ENCODE measurements around the gene PANK1.
A peak's percentile ranks its signal among the peaks of the same experiment; 100 is the strongest.

Gene PANK1

DNA sequence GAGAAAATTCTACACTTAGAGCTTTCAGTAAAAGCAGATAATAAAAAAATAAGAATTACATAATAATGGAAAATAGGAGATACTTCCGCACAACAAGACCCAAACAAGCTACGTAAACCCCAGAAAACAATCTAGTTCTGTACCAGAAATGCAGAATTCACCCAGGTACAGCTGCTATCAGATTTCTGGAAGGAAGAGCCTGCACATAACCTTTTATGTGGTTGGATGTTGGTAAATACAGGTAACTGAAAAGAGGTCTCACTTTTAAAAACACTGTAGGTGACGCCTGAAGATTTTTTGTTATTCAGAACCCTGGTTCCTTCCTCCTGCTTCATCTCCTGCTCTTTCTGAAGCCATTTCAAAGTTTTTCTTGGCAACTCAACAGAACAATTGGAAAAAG, 29.9 kb downstream of the PANK1 start:
- DNase-seq, result no peak

DNA sequence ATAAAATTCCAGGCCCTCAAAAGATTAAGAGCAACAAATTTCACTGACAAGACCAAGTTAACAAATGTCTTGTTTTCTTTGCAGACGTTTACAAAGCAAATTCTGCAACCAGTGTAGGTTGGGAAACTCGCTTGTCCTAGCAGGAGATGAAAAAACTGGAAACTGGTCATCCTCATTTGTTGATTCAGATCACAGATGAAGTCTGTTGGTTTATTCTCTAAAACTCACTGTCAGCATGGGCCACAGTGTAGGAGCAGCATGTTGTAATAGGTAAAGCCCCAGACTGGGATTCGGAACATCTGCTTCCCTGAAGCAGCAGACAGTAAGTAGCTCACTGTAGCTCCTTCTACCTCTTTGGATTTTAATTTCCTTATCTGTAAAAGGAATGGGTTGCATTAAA, 31.5 kb downstream of the PANK1 start:
- DNase-seq, result no peak

DNA sequence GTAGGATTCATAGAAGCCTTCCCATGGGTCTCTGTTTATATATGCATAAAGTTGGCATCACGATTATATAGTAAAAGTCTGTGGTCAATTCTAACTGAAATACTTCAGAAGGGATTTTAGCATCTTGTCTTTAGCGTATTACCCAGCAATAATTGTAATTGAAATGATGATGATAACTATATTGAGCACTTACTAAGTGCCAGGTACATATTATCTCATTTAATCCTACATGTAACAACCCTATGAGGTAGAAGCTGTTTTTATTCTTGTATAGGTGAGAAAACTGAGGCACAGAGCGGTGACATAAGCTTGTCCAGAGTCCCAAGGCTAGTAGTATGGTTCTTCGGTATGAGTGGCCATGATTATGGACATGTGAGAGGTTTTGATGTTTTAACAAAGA, 33.8 kb downstream of the PANK1 start:
- DNase-seq, result no peak

DNA sequence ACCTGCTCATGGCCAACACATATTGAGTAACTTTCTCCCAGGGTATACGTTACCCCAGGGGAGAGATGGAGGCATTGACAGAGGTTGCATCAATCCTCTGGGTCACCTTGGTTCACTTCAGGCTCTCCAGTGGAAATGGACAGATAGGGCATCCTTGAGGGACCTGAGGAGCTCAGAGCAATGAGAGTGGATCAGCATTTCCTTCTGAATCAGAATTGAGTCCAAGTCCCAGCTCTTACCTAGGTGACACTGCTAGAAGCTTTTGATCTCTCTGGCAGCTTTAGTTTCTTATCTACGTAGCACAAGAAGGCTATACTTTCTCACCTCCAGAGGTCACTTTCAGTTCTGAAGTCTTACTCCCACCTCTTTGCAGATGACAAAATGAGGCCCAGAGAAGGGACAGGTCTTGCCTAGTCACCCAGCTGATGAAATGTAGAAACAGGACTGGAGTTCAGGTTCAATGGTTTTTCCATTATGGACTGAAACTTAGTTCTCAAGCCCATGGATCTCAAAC, 35.2 kb downstream of the PANK1 start:
- DNase-seq, result peak; percentile 13

DNA sequence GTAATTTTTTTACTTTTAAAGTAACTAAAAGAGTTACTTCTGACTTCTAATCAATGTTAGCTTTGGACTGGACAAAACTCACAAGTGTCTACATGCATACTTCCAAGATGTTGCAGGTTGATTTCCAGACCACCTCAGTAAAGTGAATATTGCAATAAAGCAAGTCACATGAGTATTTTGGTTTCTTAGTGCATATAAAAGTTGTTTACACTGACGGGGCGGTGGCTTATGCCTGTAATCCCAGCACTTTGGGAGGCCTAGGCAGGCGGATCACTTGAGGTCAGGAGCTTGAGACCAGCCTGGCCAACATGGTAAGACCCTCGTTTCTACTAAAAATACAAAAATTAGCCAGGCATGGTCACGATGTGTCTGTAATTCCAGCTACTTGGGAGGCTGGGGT, 40.8 kb downstream of the PANK1 start:
- no peak for DNase-seq

DNA sequence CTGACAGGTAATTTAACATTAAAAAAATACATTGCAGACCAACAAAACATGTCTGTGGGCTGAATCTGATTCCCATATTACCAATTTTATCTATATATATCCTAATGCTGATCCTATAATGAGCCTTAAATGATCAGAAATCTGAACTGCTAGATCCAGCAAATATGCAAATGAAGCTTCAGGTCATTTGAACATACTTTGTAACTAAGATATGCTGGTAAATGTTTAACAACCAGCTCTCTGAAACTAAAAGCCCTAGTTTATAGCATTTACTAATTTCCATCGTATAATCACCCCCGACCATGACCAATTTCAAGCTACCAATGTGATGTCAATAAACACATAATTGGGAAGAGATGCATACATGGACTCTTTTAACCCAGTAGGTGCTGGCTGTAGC, 42.1 kb downstream of the PANK1 start:
- no peak for DNase-seq

DNA sequence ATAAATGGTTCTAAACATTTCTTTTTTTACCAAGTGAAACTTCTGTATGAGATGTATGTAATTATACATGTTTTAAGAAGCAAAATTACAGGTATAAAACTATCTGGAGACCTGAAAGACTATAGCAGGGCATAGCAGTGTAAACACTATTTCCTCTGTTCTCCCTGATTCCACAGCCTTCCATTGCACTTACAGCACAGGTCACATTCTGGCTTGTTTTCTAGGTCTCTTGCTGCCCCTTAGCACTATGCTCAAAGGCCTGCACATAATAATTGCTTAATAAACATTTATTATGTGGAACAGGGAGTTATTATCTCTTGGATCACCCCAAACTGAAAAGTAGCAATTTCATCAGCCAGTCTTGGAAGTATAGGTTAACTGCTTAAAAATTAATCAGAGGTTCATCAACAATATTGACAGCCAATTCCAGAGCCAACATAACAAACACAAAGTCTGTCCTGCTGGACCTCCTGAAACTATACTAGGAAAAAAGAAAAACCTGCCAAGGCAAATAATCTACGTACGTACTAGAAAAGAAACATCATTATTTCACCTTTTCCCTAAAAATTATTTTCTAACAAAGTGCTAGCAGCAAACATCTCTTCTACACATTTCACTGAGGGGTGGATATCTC, 43.2 kb downstream of the PANK1 start:
- no peak for DNase-seq

DNA sequence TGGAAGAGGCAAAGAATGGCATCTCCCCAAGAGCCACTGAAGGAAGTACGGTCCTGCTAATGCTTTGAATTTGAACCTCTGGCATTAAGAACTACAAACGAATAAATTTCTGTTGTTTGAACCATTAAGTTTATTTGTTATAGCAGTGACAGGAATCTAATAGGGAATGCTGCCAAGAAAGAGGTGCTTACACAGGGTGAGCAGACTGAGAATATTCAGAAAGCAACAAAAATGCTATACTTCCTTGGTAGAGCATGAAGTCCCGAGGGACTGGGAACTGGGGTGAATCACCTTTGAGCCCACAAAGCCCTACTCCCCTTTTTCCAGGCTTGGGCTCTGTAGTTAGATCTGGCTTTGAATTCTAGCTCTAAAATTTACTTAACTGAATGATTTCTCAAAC, 45.0 kb downstream of the PANK1 start:
- DNase-seq, result no peak

DNA sequence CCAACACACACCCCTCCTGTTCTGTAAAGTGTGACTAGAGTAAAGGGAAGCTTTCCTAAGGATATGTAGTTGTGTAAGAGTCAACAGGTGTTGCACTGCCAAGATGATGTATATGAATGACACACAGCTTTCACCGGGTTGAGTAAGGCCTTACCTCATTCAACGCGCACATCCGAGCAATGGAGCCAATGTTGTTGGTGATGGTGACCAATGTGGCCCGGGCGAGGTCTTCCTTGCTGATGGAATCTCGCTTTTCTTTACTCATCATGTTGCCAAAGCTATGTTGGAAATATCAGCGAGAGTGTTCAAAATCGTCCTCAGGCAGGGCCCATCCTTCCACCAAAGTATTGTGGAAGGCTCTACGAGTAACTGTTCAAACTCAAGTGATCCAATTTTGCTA, 52.0 kb downstream of the PANK1 start:
- no peak for DNase-seq

DNA sequence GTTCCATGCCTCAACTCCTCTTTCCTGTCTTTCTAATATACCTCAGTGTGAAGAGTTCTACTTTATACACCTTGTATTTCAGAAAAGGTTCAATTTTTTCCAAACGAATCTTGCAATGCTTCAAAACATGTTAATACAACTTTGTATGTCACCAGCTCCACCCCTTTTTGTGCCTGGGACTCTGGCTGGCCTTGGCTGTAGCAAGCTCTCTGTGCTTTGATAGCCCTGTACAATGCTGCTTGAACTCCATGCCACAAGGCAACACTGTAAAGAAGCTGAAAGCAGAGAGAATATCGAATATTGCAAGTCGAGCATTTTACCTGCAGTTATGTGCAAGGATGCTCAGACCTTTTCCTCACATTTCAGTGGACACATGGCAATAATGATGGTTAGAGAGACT, 52.5 kb downstream of the PANK1 start:
- no peak for DNase-seq

DNA sequence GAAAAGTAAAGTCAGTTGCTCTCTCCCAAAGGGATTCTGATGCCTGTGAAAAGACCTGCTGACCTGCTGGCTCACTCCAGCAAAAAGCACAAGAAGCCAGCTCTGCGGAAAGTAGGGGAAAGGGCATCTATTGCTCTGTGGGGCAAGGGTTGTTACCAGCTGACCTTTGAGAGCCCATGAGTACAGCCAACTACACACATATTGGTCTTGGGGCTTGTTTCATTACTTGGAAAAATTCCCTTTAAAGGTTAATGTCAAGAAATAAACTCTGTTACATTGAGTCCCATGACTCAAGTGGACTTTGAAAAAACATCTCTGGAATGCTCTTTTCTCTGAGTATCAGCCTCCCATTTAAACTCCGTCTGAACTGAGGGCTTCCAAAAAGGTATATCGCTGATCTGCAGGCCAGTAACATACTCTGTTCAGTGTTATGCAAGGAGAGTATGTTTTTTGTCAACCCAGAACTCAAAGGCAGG, 53.2 kb downstream of the PANK1 start:
- no peak for DNase-seq

DNA sequence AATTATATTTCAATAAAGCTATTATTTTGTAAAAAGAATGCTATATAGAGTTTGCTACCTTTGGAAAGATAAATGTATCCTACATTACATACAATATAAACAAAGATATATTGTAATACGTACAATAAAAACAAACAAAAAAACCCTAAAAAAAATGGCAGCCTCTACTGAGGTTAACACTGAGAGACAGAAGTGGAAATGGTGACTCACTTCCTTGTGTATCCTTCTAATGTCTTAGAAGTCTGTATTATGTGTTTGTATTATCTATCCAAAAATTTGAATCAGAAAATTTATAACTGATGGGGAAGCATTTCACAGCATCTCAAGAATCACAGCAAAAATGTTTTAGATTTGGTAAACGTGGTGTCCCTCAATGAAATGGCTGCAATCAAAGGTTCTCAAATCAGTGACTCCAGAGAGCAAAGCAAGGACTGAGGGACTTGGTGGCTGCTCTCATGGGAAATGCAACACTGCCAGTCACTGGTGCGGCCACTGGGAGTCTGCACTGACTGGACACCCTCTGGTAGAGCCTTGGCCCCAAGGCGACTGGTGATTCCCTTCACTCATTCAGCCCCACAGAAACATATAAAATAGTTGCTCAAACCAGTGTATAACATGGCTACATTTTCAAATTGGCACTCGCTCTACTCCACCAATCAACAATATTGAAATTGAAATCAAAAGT, 53.8 kb downstream of the PANK1 start:
- DNase-seq, result no peak

DNA sequence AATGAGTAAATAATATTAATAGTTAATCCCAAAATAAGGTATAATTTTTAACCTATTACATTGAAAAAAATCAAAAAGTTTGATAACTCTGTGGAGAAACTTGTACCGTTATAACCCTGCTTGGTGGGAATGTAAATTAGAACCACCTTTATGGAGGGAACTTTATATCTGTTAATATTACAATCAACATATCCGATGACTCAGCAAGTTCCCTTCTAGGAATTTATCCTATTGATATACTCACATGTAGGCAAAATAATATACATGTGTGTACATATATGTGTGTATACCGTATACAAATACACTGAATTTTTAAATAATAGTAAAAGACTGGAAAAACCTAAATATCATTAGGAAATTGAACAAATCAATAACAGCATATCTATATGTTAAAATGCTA, 54.7 kb downstream of the PANK1 start:
- no peak for DNase-seq

DNA sequence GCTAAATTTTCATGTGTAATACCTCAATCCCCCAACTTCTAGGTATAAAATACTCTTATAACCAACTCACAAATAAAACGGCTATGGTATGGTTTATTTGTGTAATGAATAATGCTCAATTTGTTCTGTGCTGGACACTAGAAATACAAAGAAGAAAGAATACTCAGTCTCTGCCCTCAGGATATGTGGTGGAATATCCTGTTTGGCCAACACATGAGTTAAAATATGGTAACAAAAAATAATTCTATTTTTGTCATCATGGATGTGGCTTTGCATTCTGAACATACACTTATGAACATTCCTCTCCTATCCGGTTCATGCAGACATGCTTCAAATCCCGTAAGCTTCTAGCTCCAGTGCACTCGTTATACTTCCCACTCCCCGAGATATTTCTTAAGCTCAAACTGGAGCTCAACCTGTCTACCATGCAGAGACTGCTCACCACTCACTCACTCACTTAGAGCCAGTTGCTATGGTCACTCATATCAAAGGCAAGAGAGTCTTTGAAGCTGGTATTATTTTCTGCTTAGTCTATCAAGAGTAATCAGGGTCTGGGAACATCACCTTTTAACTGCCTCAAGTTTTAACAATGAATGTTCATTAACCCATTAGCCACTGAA, 55.8 kb downstream of the PANK1 start:
- no peak for DNase-seq

DNA sequence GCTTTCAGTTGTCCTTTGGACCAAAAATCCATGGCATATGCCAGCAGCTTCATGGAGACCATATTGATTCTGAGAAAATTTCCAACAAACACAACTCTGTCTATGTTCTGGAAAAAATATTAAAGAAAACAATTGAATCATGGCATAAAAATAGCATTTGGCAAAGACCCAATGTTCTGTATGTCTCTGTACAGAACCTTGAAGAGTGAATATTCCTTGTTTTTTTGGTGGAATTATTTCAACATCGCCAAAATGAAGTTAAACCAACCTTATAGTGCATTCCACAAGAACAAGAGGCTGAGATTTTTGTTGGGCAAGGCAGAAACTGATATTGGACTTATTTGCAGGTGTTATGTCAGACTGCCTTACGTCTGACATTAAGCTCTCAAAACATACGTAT, 56.4 kb downstream of the PANK1 start:
- DNase-seq, result no peak

DNA sequence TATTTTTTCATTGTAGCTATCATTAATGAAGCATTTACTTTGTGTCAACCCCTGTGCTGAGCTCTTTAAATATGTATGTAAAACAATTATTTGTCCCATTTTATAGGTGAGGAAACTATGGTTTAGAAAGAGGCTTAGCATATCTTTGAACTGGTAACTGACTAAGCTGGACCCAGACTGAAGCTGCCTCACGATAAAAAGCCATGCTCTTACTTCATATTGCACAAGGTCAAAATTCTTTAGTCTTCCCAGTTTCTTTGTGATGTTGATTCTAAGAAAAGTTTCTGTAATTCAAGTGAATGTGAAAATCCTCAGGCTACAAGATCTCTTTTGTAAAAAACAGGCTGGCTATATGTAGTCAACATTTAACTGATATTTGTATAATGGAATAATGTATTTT, 63.0 kb downstream of the PANK1 start:
- no peak for DNase-seq

DNA sequence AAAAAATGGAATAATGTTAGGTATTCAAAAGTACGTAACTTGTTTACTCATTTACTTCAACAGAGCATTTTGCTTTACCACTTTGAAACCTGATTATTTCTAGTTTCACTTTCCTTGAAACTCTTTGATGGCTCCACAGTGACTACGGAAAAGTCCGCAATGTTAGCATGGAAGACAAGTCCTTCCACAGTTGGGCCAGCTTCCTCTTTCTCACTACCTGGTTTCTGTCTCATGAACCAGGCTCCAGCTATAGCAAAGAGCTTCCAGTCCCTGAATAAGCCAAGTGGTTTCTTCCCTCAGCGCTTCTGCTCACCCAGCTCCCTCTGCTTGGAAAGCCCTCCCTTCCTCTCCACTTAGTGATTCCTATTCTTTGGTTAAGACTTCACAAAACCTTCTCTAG, 64.8 kb downstream of the PANK1 start:
- DNase-seq, result no peak

DNA sequence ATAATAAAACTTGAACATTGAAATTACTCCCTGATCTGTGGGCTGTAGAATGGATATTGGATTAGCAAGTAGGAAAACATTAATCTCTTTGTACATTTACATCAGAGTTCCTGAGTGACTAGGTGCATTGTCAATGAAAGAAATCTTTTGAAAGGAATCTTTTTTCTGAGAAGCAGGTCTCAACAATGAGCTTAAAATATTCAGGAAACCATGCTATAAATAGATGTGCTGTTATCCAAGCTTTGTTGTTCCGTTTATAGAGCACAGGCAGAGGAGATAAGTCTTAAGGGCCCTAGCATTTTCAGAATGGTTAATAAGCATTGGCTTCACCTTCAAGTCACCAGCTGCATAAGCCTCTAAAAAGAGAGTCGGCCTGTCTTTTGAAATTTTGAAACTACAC, 68.3 kb downstream of the PANK1 start:
- DNase-seq, result no peak

DNA sequence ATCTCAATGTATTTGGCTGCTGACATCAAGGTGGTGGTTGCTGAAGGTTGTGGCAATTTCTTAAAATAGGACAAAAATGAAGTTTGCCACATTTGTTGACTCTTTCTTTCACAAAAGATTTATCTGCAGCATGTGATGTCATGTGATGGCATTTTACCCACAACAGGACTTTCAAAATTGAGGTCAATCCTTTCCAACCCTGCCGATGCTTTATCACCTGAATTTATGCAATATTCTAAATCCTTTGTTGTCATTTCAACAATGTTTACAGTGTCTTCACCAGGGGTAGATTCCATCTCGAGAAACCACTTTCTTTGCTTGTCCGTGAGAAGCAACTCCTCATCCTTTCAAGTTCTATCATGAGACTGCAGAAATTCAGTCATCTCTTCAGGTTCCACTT, 69.0 kb downstream of the PANK1 start:
- no peak for DNase-seq

DNA sequence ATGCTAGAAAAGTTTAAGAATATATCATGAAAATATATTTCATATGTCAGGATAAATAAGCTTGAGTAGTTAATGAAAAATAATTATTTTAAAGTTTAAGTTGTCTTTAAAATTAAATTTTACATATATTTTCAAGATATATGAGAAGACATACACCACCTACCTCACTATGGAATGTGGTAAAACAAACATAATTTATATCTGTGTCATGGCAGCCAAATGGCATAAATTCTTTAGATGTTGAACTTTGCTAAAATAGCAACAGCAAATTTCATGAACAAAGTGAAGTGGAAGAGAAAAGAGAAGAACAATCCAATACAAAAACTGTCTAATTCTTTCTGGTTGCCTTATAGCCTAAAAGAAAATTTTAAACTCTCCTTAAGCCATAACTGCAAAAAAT, 70.0 kb downstream of the PANK1 start:
- DNase-seq, result no peak

DNA sequence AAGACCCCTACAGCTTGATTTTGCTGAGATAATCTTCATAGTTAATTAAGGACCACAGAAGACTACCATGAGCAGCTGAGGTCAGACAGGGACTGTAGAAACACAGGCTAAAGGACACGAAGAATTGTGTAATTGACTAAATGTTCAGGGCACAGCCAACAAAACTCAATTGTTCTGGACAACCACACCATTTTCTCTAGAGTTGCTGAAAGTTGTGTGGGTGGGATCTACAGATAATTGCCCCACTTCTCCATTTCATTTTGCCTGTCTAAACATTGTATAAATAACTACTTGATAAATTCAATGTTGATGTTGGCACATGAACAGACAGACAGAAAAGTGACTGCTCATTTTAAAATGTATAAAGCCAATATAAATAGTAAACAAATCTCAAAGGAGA, 70.7 kb downstream of the PANK1 start:
- DNase-seq, result no peak

DNA sequence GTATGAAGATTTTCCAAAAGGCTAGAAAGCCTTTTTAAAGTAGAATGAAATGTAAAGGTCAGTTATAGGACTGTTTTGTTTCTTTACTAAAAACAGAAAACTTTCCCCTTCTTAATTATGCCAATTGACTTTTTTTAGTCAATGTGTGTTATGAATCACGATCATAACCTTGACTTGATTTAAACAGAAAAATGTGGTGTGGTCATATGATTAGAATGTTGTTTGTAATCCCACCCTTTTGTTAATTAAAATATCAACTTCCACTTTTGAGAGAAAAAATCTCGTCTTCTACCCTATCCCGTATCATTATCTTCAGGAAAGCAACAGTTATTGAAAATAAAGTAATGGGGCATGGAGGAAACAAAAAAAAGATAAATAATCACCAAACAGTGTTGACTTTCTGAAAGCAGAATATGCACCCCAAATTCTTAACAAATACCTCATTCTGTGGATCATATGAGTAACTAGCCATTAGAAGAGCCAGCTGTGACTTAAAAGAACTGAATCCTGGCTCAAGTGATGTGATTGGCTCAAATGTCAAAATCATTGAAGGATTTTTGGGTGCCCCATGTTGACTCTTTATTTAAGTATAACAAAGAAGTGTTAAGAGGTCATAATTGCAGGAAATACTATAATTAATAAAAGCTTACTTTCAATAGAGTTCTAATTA, 77.3 kb downstream of the PANK1 start:
- DNase-seq, result no peak

DNA sequence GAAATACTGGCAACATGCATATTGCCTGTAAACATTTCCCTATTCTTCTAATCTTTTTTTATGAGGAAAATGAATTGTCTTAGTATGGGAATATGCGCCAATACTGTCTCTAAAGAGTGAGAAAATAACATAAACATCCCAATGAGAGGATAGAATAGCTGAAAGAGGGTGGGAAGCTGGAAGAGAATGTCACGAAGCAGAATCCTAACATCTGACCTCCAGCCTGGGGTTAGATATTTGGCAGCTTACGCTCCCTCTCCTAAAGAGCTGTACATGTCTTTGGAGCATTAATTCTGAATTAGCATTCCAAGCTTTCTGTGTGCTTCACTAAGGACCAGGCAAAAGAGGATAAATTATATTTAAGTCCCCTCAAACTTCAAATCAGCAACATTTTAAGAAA, 78.0 kb downstream of the PANK1 start:
- no peak for DNase-seq

Data from activated CD4-positive, alpha-beta T cell treated with anti-CD3 and anti-CD28 coated beads for 48 hours (primary cell).